Measurements from ENCODE around the gene PPP2R2B.

PPP2R2B gene

GRCh38 chr5:146698651-146699050 lies 179.9 kb downstream of the PPP2R2B start:
- no peak for DNase-seq
- Histone ChIP-seq H4K8ac (ENCODE audit: low read length) (no peak overlapping the region), H3K79me1 (replicated peaks; ENCODE audit: low read length, poor library complexity, severe bottlenecking) (no peaks in the 10 kb centered on the region), H3K27ac (ENCODE audit: low read length, poor library complexity, severe bottlenecking) (no peak overlapping the region), H2AFZ (ENCODE audit: low read depth, low read length) (no peak overlapping the region), H2BK15ac (ENCODE audit: low read depth, poor library complexity, severe bottlenecking) (no peak overlapping the region), H3K4me1 (ENCODE audit: control insufficient read depth, insufficient read depth, low read depth, low read length) (no peaks in the 10 kb centered on the region), H2BK120ac (ENCODE audit: low read depth, low read length) (no peak overlapping the region), H2BK12ac (ENCODE audit: low read length in 2 of 2) (no peak overlapping the region), H3K4ac (ENCODE audit: low read depth in 1 of 2, low read length in 2 of 2) (no peak overlapping the region), H3K27me3 (ENCODE audit: control insufficient read depth in 1 of 2, insufficient read depth in 1 of 2, low read length in 2 of 2) (no peaks in the 10 kb centered on the region), H4K91ac (ENCODE audit: low read length) (no peak overlapping the region), H2BK5ac (ENCODE audit: low read depth, low read length, poor library complexity, severe bottlenecking) (no peak overlapping the region), H2AK5ac (ENCODE audit: low read length, severe bottlenecking) (no peak overlapping the region), H3K18ac (ENCODE audit: low read depth in 1 of 2, low read length in 2 of 2) (no peak overlapping the region), H3K4me2 (ENCODE audit: low read length, poor library complexity, severe bottlenecking) (no peak overlapping the region), H3K9ac (ENCODE audit: low read length) (no peak overlapping the region), H3K9me3 (ENCODE audit: control insufficient read depth, low read length) (no peaks in the 10 kb centered on the region), H3K23ac (ENCODE audit: low read length in 2 of 2) (no peak overlapping the region), H3K36me3 (ENCODE audit: control insufficient read depth in 1 of 2, insufficient read depth in 2 of 2, low read depth in 1 of 2, low read length in 2 of 2) (no peaks in the 10 kb centered on the region), H3K14ac (ENCODE audit: low read length in 2 of 2) (no peak overlapping the region), H3K4me3 (ENCODE audit: insufficient read depth in 1 of 2, low read depth in 1 of 2, low read length in 2 of 2) (no peak overlapping the region)
- 100% methylated on average over 1 of the region's 1 CpG for WGBS

DNA sequence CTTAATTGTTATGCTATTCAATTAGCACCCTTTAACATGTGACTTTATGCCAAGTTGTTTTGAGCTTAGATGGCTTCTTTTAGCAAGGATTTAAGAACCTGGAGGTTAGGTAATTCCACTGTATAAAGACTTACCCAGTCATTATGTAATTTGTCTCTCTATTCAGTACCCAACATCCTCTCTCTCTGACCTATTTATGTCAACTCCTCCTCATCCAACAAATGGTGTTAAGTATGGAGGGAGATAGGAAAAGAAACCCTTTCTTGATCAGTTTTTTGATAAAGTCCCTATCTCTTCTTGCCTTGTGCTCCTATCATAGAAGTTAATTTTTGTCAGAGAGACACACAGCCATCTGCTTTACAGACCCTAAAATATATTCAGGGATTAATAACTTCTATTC lies 181.3 kb downstream of the PPP2R2B start:
- H2BK120ac ChIP-seq (ENCODE audit: low read depth, low read length): no peak overlapping the region
- no peak overlapping the region for H2AFZ ChIP-seq (ENCODE audit: low read depth, low read length)
- no peaks in the 10 kb centered on the region for H3K36me3 ChIP-seq (ENCODE audit: control insufficient read depth in 1 of 2, insufficient read depth in 2 of 2, low read depth in 1 of 2, low read length in 2 of 2)
- H3K4me3 ChIP-seq (ENCODE audit: insufficient read depth in 1 of 2, low read depth in 1 of 2, low read length in 2 of 2): no peak overlapping the region
- no peaks in the 10 kb centered on the region for H3K9me3 ChIP-seq (ENCODE audit: control insufficient read depth, low read length)
- no peaks in the 10 kb centered on the region for H3K27me3 ChIP-seq (ENCODE audit: control insufficient read depth in 1 of 2, insufficient read depth in 1 of 2, low read length in 2 of 2)
- no peak overlapping the region for H3K14ac ChIP-seq (ENCODE audit: low read length in 2 of 2)
- H3K9ac ChIP-seq (ENCODE audit: low read length): no peak overlapping the region
- no peak overlapping the region for H3K23ac ChIP-seq (ENCODE audit: low read length in 2 of 2)
- no peak overlapping the region for H3K27ac ChIP-seq (ENCODE audit: low read length, poor library complexity, severe bottlenecking)
- H4K8ac ChIP-seq (ENCODE audit: low read length): no peak overlapping the region
- no peak overlapping the region for H3K18ac ChIP-seq (ENCODE audit: low read depth in 1 of 2, low read length in 2 of 2)
- H3K4me2 ChIP-seq (ENCODE audit: low read length, poor library complexity, severe bottlenecking): no peak overlapping the region
- H3K4ac ChIP-seq (ENCODE audit: low read depth in 1 of 2, low read length in 2 of 2): no peak overlapping the region
- no peak overlapping the region for H2BK12ac ChIP-seq (ENCODE audit: low read length in 2 of 2)
- no peaks in the 10 kb centered on the region for H3K79me1 ChIP-seq (replicated peaks; ENCODE audit: low read length, poor library complexity, severe bottlenecking)
- no peak overlapping the region for H4K91ac ChIP-seq (ENCODE audit: low read length)
- H2BK5ac ChIP-seq (ENCODE audit: low read depth, low read length, poor library complexity, severe bottlenecking): no peak overlapping the region
- no peak for DNase-seq
- H2BK15ac ChIP-seq (ENCODE audit: low read depth, poor library complexity, severe bottlenecking): no peak overlapping the region
- no peaks in the 10 kb centered on the region for H3K4me1 ChIP-seq (ENCODE audit: control insufficient read depth, insufficient read depth, low read depth, low read length)
- H2AK5ac ChIP-seq (ENCODE audit: low read length, severe bottlenecking): no peak overlapping the region

- no peak overlapping the region for H2BK120ac ChIP-seq (ENCODE audit: low read depth, low read length)
- WGBS: no CpG with 5 or more reads among the region's 1 CpG
- H4K8ac ChIP-seq (ENCODE audit: low read length): no peak overlapping the region
- no peak overlapping the region for H3K27ac ChIP-seq (ENCODE audit: low read length, poor library complexity, severe bottlenecking)
- peaks cover 0 to 3% of the 10 kb centered on the region in 2 experiments for H3K36me3 ChIP-seq (ENCODE audit: control insufficient read depth in 1 of 2, insufficient read depth in 2 of 2, low read depth in 1 of 2, low read length in 2 of 2)
- DNase-seq: no peak
- H3K79me1 ChIP-seq (replicated peaks; ENCODE audit: low read length, poor library complexity, severe bottlenecking): no peaks in the 10 kb centered on the region
- H3K18ac ChIP-seq (ENCODE audit: low read depth in 1 of 2, low read length in 2 of 2): no peak overlapping the region
- H4K91ac ChIP-seq (ENCODE audit: low read length): no peak overlapping the region
- H3K4me2 ChIP-seq (ENCODE audit: low read length, poor library complexity, severe bottlenecking): no peak overlapping the region
- H2BK15ac ChIP-seq (ENCODE audit: low read depth, poor library complexity, severe bottlenecking): no peak overlapping the region
- no peak overlapping the region for H3K14ac ChIP-seq (ENCODE audit: low read length in 2 of 2)
- no peak overlapping the region for H2BK5ac ChIP-seq (ENCODE audit: low read depth, low read length, poor library complexity, severe bottlenecking)
- H3K4me3 ChIP-seq (ENCODE audit: insufficient read depth in 1 of 2, low read depth in 1 of 2, low read length in 2 of 2): no peak overlapping the region
- no peak overlapping the region for H3K4ac ChIP-seq (ENCODE audit: low read depth in 1 of 2, low read length in 2 of 2)
- no peaks in the 10 kb centered on the region for H3K9me3 ChIP-seq (ENCODE audit: control insufficient read depth, low read length)
- H3K4me1 ChIP-seq (ENCODE audit: control insufficient read depth, insufficient read depth, low read depth, low read length): no peaks in the 10 kb centered on the region
- no peak overlapping the region for H2BK12ac ChIP-seq (ENCODE audit: low read length in 2 of 2)
- no peak overlapping the region for H3K23ac ChIP-seq (ENCODE audit: low read length in 2 of 2)
- no peak overlapping the region for H2AK5ac ChIP-seq (ENCODE audit: low read length, severe bottlenecking)
- H2AFZ ChIP-seq (ENCODE audit: low read depth, low read length): no peak overlapping the region
- no peaks in the 10 kb centered on the region for H3K27me3 ChIP-seq (ENCODE audit: control insufficient read depth in 1 of 2, insufficient read depth in 1 of 2, low read length in 2 of 2)
- no peak overlapping the region for H3K9ac ChIP-seq (ENCODE audit: low read length)
Measured at GRCh38 chr5:146695646-146696045, 182.9 kb downstream of the PPP2R2B start.

GRCh38 chr5:146690880-146691355 lies 187.6 kb downstream of the PPP2R2B start:
- H4K91ac ChIP-seq (ENCODE audit: low read length): no peak overlapping the region
- H3K27me3 ChIP-seq (ENCODE audit: control insufficient read depth in 1 of 2, insufficient read depth in 1 of 2, low read length in 2 of 2): no peaks in the 10 kb centered on the region
- H3K79me1 ChIP-seq (replicated peaks; ENCODE audit: low read length, poor library complexity, severe bottlenecking): no peaks in the 10 kb centered on the region
- no peak overlapping the region for H2BK12ac ChIP-seq (ENCODE audit: low read length in 2 of 2)
- no peak overlapping the region for H2BK120ac ChIP-seq (ENCODE audit: low read depth, low read length)
- no peak overlapping the region for H3K27ac ChIP-seq (ENCODE audit: low read length, poor library complexity, severe bottlenecking)
- no peak overlapping the region for H2AK5ac ChIP-seq (ENCODE audit: low read length, severe bottlenecking)
- H3K4me2 ChIP-seq (ENCODE audit: low read length, poor library complexity, severe bottlenecking): no peak overlapping the region
- H3K4ac ChIP-seq (ENCODE audit: low read depth in 1 of 2, low read length in 2 of 2): no peak overlapping the region
- H3K23ac ChIP-seq (ENCODE audit: low read length in 2 of 2): no peak overlapping the region
- no peak overlapping the region for H2AFZ ChIP-seq (ENCODE audit: low read depth, low read length)
- H3K4me1 ChIP-seq (ENCODE audit: control insufficient read depth, insufficient read depth, low read depth, low read length): no peaks in the 10 kb centered on the region
- WGBS: 82% methylated on average over 6 of the region's 6 CpGs
- no peak overlapping the region for H3K14ac ChIP-seq (ENCODE audit: low read length in 2 of 2)
- H3K18ac ChIP-seq (ENCODE audit: low read depth in 1 of 2, low read length in 2 of 2): no peak overlapping the region
- H4K8ac ChIP-seq (ENCODE audit: low read length): no peak overlapping the region
- peaks cover 0 to 3% of the 10 kb centered on the region in 2 experiments for H3K36me3 ChIP-seq (ENCODE audit: control insufficient read depth in 1 of 2, insufficient read depth in 2 of 2, low read depth in 1 of 2, low read length in 2 of 2)
- DNase-seq: no peak
- H3K9ac ChIP-seq (ENCODE audit: low read length): no peak overlapping the region
- H3K9me3 ChIP-seq (ENCODE audit: control insufficient read depth, low read length): no peaks in the 10 kb centered on the region
- H2BK5ac ChIP-seq (ENCODE audit: low read depth, low read length, poor library complexity, severe bottlenecking): no peak overlapping the region
- no peak overlapping the region for H3K4me3 ChIP-seq (ENCODE audit: insufficient read depth in 1 of 2, low read depth in 1 of 2, low read length in 2 of 2)
- H2BK15ac ChIP-seq (ENCODE audit: low read depth, poor library complexity, severe bottlenecking): no peak overlapping the region

All from mesenchymal stem cell (in vitro differentiated cells and primary cell).